Prostate gland (tissue), 2 donors: ENCODE results near the gene RETN. TPM values are rescaled to one million over a fixed set of nuclear protein-coding genes. Genes with fewer than 3 reads are reported as not detected.

Experiments
- DNase-seq: peaks from one replicate; pipeline ENCODE4 v3.0.0-alpha.2; 2019; ENCODE audit warnings: low spot score
- H3K27ac ChIP-seq, 2 donors: fragments of 200-600 bp; sonication (generic); 2 replicates each; pipeline ENCODE4 v1.5.1; 2017 to 2019
- H3K27me3 ChIP-seq: fragments of 200-600 bp; sonication (generic); replicated peaks from 2 replicates; pipeline ENCODE4 v1.5.1; 2019; ENCODE audit not compliant: insufficient read depth
- H3K36me3 ChIP-seq, 2 donors: fragments of 200-600 bp; sonication (generic); 1 replicate in 1 of 2; 2 replicates in 1 of 2; pipeline versions ENCODE4 v1.5.1 to v1.8.1; 2017 to 2019
- H3K4me1 ChIP-seq: fragments of 200-600 bp; sonication (generic); replicated peaks from 2 replicates; pipeline ENCODE4 v1.5.1; 2019
- H3K4me3 ChIP-seq, 2 donors: fragments of 200-600 bp; sonication (generic); 2 replicates each; pipeline ENCODE4 v1.5.1; 2017 to 2019
- H3K9me3 ChIP-seq: fragments of 200-600 bp; sonication (generic); 2 replicates; pipeline ENCODE4 v1.5.1; 2017
- POLR2A ChIP-seq: fragments of 450-650 bp; IDR thresholded peaks from one replicate; pipeline ENCODE4 v1.6.1; 2016; ENCODE audit warnings: antibody characterized with exemption, mild to moderate bottlenecking
- POLR2AphosphoS5 ChIP-seq: sonication (generic); formaldehyde crosslinking; IDR thresholded peaks from one replicate; pipeline ENCODE4 v1.6.1; 2017; ENCODE audit warnings: antibody characterized with exemption
- WGBS: methylation state at CpG from one replicate; pipeline ENCODE4 v1.1.5; 2018; 5-methylcytosine and 5-hydroxymethylcytosine counted together
- intact Hi-C: fragments of 100-400 bp; cut with DNase I; formaldehyde crosslinking; loops from one replicate; pipeline ENCODE4 v1.14.2; 2022
- total RNA-seq, 2 donors: library from RNA; depleted of rRNA; stranded (reverse); fragments of >200 nt; gene quantifications; one replicate each; pipeline ENCODE4 v1.1.0, GENCODE V29; 2016
- TF ChIP-seq, protein P1 (sequence below), 4 experiments: fragments of 200-600 bp in 2 of 4; fragments of 450-650 bp in 2 of 4; sonication (generic) in 2 of 4; IDR thresholded peaks; 1 replicate in 3 of 4; 2 replicates in 1 of 4; pipeline ENCODE4 v1.5.1; 2016 to 2019; ENCODE audit warnings: antibody characterized with exemption in 4 of 4, mild to moderate bottlenecking in 2 of 4, moderate library complexity in 2 of 4

RETN gene
- total RNA-seq, 2 donors from 2014 or later: not detected

DNA sequence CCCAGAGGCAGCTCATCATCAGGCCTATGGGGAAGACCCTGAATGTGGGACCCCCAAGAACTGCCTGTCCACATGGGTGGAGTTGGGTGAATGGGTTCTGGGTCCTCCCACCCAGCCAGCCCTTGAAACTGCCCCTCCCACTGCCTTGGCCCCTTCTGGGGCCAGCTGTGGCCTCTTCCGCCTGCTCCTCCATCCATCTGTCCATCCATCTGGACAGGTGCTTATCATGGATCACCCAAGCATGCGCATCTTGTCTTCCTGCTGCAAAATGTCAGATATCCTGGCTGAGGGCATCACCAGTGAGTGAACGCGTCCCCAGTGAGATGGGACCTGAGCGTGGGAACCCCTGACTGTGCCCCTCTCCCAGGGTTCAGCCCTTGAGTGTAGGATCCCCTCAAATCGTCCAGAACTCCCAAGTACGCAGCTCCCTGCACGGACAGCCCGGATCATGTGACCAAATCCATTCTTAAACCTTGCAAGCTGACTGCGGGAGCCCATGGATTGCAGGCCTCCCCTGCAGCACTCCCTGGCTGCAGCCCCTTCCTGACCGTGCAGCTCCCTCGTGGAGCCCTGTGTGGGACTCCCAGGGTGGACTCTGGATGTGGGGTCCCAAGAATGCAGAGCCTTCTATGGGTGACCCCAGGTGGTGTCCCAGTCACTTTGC, 29.9 kb upstream of the RETN start:
- TF ChIP-seq POLR2A (no peak), POLR2AphosphoS5 (no peak)
- TF ChIP-seq, protein P1, sequence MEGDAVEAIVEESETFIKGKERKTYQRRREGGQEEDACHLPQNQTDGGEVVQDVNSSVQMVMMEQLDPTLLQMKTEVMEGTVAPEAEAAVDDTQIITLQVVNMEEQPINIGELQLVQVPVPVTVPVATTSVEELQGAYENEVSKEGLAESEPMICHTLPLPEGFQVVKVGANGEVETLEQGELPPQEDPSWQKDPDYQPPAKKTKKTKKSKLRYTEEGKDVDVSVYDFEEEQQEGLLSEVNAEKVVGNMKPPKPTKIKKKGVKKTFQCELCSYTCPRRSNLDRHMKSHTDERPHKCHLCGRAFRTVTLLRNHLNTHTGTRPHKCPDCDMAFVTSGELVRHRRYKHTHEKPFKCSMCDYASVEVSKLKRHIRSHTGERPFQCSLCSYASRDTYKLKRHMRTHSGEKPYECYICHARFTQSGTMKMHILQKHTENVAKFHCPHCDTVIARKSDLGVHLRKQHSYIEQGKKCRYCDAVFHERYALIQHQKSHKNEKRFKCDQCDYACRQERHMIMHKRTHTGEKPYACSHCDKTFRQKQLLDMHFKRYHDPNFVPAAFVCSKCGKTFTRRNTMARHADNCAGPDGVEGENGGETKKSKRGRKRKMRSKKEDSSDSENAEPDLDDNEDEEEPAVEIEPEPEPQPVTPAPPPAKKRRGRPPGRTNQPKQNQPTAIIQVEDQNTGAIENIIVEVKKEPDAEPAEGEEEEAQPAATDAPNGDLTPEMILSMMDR (IDR thresholded peaks at IDR 0.05): no peak
- no peak overlapping the region for H3K27ac ChIP-seq
- intact Hi-C loops: loop anchor here (10.0 kb wide), 1 partner anchor 544 kb away; no protein-coding TSS in a partner anchor
- H3K9me3 ChIP-seq: no peaks in the 10 kb centered on the region
- no peaks in the 10 kb centered on the region for H3K4me1 ChIP-seq
- no peak overlapping the region for H3K4me3 ChIP-seq
- no peaks in the 10 kb centered on the region for H3K27me3 ChIP-seq
- H3K36me3 ChIP-seq: no peaks in the 10 kb centered on the region
- WGBS: 69% methylated on average over 11 of the region's 12 CpGs
- DNase-seq: no peak

DNA sequence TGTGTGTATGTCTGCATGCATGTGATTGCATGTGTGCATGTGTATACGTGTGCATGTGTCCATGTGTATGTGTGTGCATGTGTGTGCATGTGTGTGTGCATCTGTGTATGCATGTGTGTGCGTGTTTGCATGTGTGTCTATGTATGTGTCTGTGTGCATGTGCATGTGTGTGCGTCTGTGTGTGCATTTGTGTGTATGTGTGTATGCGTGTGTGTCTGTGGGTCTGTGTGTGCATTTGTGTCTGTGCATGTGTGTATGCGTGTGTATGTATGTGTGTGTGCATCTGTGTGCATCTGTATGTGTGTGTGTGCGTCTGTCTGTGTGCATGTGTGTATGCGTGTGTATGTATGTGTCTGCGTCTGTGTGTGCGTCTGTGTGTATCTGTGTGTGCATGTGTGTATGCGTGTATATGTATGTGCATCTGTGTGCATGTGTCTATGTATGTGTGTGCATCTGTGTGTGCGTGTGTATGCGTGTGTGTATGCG, 28.9 kb upstream of the RETN start:
- no peaks in the 10 kb centered on the region for H3K27me3 ChIP-seq
- intact Hi-C loops: loop anchor here (10.0 kb wide), 1 partner anchor 545 kb away; no protein-coding TSS in a partner anchor
- WGBS: 91% methylated on average over 13 of the region's 13 CpGs

DNA sequence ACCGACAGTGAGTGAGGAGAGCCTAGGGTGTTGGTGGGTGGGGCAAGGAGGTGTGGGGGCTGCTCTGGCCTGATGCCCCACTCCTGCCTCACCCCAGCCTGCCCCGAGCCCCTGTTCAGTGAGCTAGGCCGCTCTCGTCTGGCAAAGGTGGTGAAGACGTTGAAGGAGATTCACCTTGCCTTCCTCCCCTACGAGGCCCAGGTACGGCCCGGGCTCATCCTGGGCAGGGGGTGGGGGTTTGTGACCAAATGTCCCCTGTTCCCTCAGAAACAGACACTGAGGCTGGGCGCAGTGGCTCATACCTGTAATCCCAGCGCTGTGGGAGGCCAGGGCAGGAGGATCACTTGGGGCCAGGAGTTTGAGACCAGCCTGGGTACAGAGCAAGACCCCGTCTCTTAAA, 28.0 kb upstream of the RETN start:
- DNase-seq: no peak
- WGBS: 93% methylated on average over 10 of the region's 11 CpGs
- no peak overlapping the region for H3K27ac ChIP-seq
- TF ChIP-seq POLR2A (no peak), POLR2AphosphoS5 (no peak)
- TF ChIP-seq, protein P1 (IDR thresholded peaks at IDR 0.05): no peak
- no peaks in the 10 kb centered on the region for H3K9me3 ChIP-seq
- intact Hi-C loops: no loop called here
- H3K27me3 ChIP-seq: no peaks in the 10 kb centered on the region
- no peaks in the 10 kb centered on the region for H3K36me3 ChIP-seq
- no peak overlapping the region for H3K4me3 ChIP-seq
- no peaks in the 10 kb centered on the region for H3K4me1 ChIP-seq

More for the DNA sequence above, 28.9 kb upstream of the RETN start:
- H3K9me3 ChIP-seq: no peaks in the 10 kb centered on the region
- H3K36me3 ChIP-seq: no peaks in the 10 kb centered on the region
- no peak for TF ChIP-seq POLR2AphosphoS5
- no peak for TF ChIP-seq POLR2A
- DNase-seq: no peak
- no peaks in the 10 kb centered on the region for H3K4me1 ChIP-seq
- no peak overlapping the region for H3K4me3 ChIP-seq
- no peak overlapping the region for H3K27ac ChIP-seq

DNA sequence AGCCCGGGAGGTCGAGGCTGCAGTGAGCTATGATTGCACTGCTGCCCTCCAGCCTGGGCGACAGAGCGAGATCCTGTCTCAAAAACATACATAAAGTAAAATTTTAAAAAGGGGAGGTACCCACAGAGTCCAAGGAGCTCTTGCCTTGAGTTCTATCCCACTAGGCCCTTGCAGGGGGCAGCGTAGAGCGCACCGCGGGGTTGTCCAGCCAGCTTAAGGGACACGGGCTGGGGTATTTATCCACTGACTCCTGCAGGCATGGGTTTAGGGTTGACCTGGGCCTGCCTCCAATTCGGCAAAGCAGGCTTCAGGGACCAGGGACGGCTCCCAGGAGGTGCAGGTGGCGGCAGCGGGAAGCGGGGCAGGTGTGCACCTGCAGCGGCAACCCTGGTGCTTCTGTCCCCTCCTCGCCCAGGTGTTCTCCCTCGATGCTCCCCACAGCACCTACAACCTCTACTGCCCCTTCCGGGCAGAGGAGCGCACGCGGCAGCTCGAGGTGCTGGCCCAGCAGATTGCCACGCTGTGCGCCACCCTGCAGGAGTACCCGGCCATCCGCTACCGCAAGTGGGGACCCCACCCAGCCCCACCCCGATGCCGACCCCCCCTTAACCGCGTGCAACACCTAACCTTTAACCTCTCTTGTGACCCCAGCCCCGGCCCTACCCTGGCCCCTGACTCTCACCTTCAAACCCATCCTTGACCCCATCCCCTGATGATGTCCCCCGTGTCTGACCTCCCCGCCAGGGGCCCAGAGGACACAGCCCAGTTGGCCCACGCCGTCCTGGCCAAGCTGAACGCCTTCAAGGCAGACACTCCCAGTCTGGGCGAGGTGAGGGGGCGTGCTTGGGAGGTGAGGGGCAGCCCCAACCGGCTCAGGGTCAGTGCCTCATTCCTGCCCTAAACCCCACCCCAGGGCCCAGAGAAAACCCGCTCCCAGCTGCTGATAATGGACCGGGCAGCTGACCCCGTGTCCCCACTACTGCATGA, 27.3 kb upstream of the RETN start:
- WGBS: 87% methylated on average over 40 of the region's 43 CpGs
- Histone ChIP-seq H3K4me1 (no peaks in the 10 kb centered on the region), H3K9me3 (no peaks in the 10 kb centered on the region), H3K4me3 (no peak overlapping the region), H3K27me3 (no peaks in the 10 kb centered on the region), H3K27ac (no peak overlapping the region), H3K36me3 (no peaks in the 10 kb centered on the region)
- no peak for TF ChIP-seq POLR2AphosphoS5
- TF ChIP-seq, protein P1 (IDR thresholded peaks at IDR 0.05): no peak
- no peak for TF ChIP-seq POLR2A
- intact Hi-C loops: no loop called here
- DNase-seq: no peak

DNA sequence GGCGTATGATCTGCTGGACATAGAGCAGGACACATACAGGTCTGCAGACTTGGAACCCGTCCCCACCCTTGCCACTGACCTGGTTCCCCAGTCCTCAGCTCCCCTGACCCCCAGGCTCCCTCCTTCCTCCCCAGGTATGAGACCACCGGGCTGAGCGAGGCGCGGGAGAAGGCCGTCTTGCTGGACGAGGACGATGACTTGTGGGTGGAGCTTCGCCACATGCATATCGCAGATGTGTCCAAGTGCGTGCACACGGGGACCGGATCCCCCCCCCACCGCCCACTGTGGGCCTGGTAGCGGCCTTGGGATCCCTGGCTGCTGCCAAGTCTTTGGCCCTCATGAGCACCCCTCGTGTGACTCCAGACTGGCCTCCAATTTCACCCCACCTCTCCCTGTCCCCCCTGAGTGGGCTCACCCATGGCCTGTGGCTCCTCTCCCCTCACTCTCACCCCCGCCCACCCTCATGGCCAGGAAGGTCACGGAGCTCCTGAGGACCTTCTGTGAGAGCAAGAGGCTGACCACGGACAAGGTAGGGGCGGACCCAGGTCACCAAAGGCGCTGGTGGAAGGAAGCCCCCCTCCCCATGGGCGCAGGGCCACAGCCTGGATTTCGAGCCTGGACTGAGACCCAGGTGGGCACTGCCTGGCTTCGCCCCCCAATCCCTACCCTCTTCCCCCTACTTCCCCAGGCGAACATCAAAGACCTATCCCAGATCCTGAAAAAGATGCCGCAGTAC, 26.4 kb upstream of the RETN start:
- Histone ChIP-seq H3K9me3 (no peaks in the 10 kb centered on the region), H3K27me3 (no peaks in the 10 kb centered on the region), H3K36me3 (no peaks in the 10 kb centered on the region), H3K4me1 (no peaks in the 10 kb centered on the region), H3K27ac (no peak overlapping the region), H3K4me3 (no peak overlapping the region)
- TF ChIP-seq, protein P1 (IDR thresholded peaks at IDR 0.05): no peak
- no peak for TF ChIP-seq POLR2AphosphoS5
- TF ChIP-seq POLR2A: no peak
- no peak for DNase-seq
- intact Hi-C loops: no loop called here
- 88% methylated on average over 24 of the region's 27 CpGs for WGBS
